ENCODE results near the gene RC3H2. TPM values are rescaled to one million over a fixed set of nuclear protein-coding genes. Genes with fewer than 3 reads are reported as not detected.
A peak's percentile ranks its signal among the peaks of the same experiment; 100 is the strongest.

Gene RC3H2
- total RNA-seq, 6 experiments from 2014 or later, result 14.1 to 20.7 (median 19.4) TPM

DNA sequence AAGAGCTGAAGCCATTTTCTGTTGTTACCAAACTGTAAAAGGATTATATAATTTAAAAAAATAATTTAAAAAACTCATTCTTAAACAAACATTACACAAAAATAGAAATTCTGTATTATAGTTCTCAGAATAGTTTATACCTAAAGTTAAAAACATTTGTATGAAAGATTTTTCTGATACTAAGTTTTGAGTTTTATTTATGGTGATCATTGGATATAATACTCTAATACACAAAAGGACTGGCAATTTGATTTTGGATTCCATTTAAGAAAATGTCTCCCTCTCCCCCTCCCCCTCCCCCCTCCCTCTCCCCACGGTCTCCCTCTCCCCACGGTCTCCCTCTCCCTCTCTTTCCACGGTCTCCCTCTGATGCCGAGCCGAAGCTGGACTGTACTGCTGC, 39.1 kb downstream of the RC3H2 start:
- peaks cover 0 to 8% (median 1%) of the 10 kb centered on the region in 4 donors for H3K36me3 ChIP-seq
- ATAC-seq (no peak), DNase-seq (no peak)
- H3K4me1 ChIP-seq, result no peaks in the 10 kb centered on the region
- intact Hi-C loops (cut with DNase I), result no loop called here
- H3K27me3 ChIP-seq, result no peaks in the 10 kb centered on the region
- H3K9me3 ChIP-seq, result no peaks in the 10 kb centered on the region
- TF ChIP-seq POLR2A (IDR thresholded peaks at IDR 0.05), result no peak
- TF ChIP-seq, protein P1, sequence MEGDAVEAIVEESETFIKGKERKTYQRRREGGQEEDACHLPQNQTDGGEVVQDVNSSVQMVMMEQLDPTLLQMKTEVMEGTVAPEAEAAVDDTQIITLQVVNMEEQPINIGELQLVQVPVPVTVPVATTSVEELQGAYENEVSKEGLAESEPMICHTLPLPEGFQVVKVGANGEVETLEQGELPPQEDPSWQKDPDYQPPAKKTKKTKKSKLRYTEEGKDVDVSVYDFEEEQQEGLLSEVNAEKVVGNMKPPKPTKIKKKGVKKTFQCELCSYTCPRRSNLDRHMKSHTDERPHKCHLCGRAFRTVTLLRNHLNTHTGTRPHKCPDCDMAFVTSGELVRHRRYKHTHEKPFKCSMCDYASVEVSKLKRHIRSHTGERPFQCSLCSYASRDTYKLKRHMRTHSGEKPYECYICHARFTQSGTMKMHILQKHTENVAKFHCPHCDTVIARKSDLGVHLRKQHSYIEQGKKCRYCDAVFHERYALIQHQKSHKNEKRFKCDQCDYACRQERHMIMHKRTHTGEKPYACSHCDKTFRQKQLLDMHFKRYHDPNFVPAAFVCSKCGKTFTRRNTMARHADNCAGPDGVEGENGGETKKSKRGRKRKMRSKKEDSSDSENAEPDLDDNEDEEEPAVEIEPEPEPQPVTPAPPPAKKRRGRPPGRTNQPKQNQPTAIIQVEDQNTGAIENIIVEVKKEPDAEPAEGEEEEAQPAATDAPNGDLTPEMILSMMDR (IDR thresholded peaks at IDR 0.05), result no peak
- no peak overlapping the region for H3K27ac ChIP-seq
- H3K4me3 ChIP-seq, result no peak overlapping the region
- 100% methylated on average over 2 of the region's 5 CpGs for WGBS (ENCODE audit: insufficient coverage, low coverage, low lambda C conversion rate, missing lambda C conversion rate)

DNA sequence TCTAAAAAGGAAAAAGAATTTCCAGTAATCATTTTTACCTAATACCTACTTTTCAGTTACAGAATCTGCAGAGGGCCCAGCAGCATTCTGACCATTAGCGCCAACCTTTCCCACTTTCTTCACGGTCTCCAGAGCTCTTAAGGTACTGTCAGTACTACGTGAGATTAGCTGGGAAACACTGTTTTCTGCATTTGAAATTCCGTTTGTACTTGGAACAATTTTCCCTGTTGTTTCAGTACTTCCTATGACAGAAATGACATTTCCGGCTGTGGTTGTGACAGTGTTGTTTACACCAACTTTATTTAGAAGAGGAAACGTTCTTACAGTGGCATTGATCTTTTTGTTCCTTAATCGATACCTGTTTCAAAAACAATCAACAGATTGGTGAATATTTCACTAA, 39.9 kb downstream of the RC3H2 start:
- Histone ChIP-seq H3K36me3 (peaks cover 0 to 8% (median 1%) of the 10 kb centered on the region in 4 donors), H3K27me3 (no peaks in the 10 kb centered on the region), H3K4me1 (no peaks in the 10 kb centered on the region), H3K27ac (no peak overlapping the region), H3K4me3 (no peak overlapping the region), H3K9me3 (no peaks in the 10 kb centered on the region)
- WGBS (ENCODE audit: insufficient coverage, low coverage, low lambda C conversion rate, missing lambda C conversion rate), result 65% methylated on average over 7 of the region's 7 CpGs
- ATAC-seq, result peak in 2 of 4 donors; percentile 18 to 40
- TF ChIP-seq POLR2A (IDR thresholded peaks at IDR 0.05), result no peak
- TF ChIP-seq, protein P1 (IDR thresholded peaks at IDR 0.05), result no peak
- DNase-seq, result no peak
- intact Hi-C loops (cut with DNase I), result no loop called here

DNA sequence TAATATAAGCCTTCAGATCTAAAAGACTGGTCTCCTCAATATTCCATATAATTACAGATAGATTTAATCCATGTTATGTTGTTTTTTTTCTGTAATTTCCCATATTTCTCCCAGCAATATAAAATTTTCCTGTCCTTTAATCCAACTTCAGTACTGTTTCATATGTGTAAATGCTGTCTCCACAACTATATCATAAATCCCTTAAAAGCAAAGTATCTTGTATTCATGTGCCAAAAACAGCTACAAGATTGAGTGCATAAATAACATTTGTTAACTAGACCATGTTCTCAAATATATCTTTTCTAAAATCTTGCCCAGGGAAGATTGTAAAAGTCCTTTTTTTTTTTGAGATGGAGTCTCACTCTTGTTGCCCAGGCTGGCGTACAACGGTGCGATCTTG, 41.8 kb downstream of the RC3H2 start:
- TF ChIP-seq POLR2A (IDR thresholded peaks at IDR 0.05), result no peak
- TF ChIP-seq, protein P1 (IDR thresholded peaks at IDR 0.05), result no peak
- H3K9me3 ChIP-seq, result no peaks in the 10 kb centered on the region
- H3K27me3 ChIP-seq, result no peaks in the 10 kb centered on the region
- 100% methylated on average over 3 of the region's 3 CpGs for WGBS (ENCODE audit: insufficient coverage, low coverage, low lambda C conversion rate, missing lambda C conversion rate)
- DNase-seq (no peak), ATAC-seq (no peak)
- intact Hi-C loops (cut with DNase I), result no loop called here
- H3K36me3 ChIP-seq, result peaks cover 0 to 14% (median 5%) of the 10 kb centered on the region in 4 donors
- H3K27ac ChIP-seq, result no peak overlapping the region
- H3K4me3 ChIP-seq, result no peak overlapping the region
- H3K4me1 ChIP-seq, result no peaks in the 10 kb centered on the region

DNA sequence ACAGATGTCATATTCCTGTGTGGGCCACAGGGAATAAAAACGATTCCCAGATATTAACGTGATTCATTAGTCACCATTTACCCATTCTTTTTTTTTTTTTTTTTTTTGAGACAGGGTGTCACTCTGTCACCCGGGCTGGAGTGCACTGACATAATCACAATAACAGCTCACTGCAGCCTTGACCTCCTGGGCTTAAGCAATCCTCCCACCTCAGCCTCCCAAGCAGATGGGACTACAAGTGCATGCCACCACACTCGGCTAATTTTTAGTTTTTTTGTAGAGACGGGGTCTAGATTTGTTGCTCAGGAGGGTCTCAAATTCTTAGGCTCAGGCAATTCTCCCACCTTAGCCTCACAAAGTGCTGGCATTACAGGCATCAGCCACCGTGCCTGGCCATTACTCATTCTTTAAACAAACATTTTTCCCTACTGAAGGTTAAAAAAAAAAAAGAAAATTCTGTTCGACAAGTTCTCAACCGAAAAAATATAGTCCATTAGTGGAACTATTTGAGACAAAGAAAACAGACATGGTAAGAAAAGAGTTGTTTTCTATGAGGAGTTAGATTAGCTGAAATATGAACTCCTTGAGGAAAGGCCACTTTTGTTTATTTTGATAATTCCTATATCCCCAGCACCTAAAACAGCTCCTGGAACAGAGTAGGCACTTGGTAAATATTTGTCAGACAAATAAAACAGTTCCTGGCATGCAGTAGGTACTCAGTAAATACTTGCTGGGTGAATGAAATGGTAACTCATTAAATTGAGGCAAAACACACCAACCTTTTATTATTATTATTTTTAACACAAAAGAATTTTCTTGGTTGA, 44.6 kb downstream of the RC3H2 start:
- peak in 2 of 4 donors; percentile 20 to 57 for ATAC-seq
- peaks cover 4 to 31% (median 16%) of the 10 kb centered on the region in 4 donors for H3K36me3 ChIP-seq

More for the DNA sequence above, 44.6 kb downstream of the RC3H2 start:
- Histone ChIP-seq H3K27me3 (no peaks in the 10 kb centered on the region), H3K9me3 (no peaks in the 10 kb centered on the region), H3K27ac (no peak overlapping the region), H3K4me1 (no peaks in the 10 kb centered on the region), H3K4me3 (no peak overlapping the region)
- intact Hi-C loops (cut with DNase I), result no loop called here
- no peak for DNase-seq
- WGBS (ENCODE audit: insufficient coverage, low coverage, low lambda C conversion rate, missing lambda C conversion rate), result 86% methylated on average over 8 of the region's 8 CpGs
- TF ChIP-seq, protein P1 (IDR thresholded peaks at IDR 0.05), result no peak

All from right lobe of liver (tissue), 6 donors.